NCI-H345 treated with DMSO at 0.1 percent for 48 hours (cell line): ENCODE results near the gene FBXL7.
"Not testable (repeated sequence)": the region's sequence is repeated elsewhere in the genome, so short reads cannot be mapped to it uniquely, and the experiment has no call there.

ENCODE experiments used
- DNase-seq: peaks from one replicate; lab custom pipeline; 2025; ENCODE audit not compliant: unreplicated experiment; lab: John Stamatoyannopoulos, UW

Gene FBXL7

GRCh38 chr5:15852949-15853348 is 353.0 kb downstream of the FBXL7 start:
- DNase-seq = no peak

GRCh38 chr5:15858326-15858725 is 358.3 kb downstream of the FBXL7 start:
- no peak for DNase-seq

DNA sequence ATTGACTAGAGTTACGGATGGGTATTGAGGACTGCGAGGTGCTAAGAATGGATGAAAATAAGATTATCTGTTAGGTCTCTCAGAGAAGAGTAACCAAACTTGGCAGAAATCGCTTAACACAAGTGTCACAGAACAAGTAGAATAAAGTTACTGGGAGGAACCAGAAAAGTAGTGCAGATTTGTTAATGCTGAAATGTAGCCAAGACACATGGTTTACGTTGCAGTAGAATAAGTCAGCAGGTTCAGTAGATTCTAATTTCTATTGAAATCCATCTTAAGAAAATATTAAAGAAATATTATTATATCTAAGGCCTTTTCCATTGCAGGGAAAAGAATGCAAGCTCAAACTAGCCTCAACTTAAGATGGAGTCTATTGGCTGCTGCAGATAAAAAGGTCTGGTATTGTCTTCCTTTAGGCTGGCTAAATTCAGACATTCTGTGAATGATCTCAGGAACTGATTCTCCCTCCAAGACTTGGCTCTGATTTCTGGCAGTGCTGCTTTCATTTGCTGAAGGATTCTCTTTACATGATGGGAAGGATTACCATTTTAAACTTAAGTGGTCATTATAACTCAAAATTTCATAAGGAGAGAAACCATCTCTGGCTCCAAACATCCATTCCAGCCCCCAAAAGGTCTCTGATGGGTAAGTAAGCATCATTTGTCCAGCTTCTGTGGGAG is 364.7 kb downstream of the FBXL7 start:
- no peak for DNase-seq

- not testable (repeated sequence) for DNase-seq
Observed at GRCh38 chr5:15872259-15872658, 372.3 kb downstream of the FBXL7 start.

DNA sequence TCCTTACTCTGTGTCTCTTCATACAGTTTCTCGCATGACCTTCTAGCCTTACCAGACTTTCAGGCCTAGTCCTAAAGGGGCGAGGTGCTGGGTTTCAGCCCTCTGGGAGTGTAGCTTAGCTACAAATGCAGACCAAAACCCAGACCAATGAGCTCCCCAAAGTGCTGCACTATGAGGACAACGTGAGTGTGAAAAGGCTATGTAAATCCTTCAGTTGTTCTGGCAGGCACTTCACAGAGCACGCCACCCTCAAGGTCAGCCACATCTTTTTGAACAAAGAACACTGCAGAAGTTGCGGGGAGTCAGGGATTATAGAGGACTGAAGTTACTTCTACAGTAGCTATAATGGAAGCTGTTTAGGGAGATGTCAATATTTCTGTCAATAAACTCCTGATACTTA is 377.9 kb downstream of the FBXL7 start:
- DNase-seq = no peak

DNA sequence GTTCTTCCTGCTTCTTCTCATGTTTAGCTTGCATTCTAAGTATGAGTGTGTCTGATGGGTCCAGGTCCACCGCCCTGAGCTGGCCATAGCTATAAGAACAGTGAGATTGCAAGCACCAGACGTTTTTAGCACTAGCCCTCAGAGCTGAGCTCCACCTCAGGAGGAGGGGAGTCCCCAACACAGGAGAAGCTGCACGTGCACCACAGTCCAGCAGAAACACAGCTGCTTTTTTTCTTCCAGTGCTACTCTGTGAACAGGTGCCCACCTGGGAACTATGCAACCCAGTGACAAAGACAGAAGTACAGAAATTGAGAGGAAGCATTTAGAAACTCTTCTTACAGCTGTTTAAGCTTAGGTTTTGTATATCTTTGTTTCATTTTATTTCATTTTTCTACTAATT is 380.2 kb downstream of the FBXL7 start:
- DNase-seq = no peak

- DNase-seq = no peak
Observed at GRCh38 chr5:15885156-15885555, 385.2 kb downstream of the FBXL7 start.

DNA sequence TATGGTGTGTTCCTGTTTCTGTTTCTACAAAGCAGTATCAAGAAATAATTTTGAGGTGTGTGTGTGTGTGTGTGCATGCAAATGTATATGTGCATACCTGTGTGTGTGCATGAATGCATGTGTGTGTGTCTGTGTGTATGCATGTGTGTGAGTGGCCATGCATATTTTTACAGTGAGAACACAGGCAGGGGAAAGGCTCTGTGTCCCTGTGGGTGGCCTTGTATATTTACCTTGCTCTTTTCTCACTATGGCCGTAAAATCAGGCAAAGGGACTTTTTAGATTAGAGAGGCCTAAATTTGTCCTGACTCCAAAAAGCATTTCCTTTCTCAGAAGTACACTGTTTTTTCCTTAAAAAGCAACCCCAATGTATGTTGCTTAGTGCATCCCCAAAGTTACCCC is 386.2 kb downstream of the FBXL7 start:
- DNase-seq = no peak

- DNase-seq = no peak
Observed at GRCh38 chr5:15887093-15887492, 387.1 kb downstream of the FBXL7 start.

DNA sequence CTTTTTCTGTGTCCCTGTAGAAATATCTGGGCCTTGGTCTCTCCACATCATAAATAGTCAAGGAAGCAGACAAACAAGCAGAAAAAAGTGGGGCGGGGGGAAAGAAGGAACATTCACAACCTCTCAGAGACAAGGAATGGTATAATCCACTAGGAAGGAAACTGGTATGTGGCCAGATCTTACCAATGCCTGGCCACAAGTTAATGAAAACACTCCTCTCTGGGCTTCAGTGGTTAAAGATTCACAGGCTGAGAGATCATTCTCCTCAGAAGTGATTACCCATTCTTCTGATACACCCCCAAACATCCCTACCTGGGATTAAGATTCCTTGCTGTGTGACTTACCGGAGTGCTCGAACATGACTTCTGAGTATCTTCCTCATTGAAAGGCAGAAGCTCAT is 389.0 kb downstream of the FBXL7 start:
- DNase-seq = no peak

DNA sequence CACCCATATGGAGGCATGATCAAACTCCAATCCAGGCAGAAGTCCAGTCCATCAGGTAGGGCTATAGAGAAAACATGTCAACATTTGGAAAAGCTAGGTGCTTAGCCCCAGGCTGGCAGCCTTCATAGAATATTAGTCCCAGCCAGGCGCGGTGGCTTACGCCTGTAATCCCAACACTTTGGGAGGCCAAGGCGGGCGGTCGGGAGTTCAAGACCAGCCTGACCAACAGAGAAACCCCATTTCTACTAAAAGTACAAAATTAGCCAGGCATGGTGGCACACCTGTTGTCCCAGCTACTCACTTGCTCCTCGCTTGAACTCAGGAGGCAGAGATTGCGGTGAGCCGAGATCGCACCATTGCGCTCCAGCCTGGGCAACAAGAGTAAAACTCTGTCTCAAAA is 393.9 kb downstream of the FBXL7 start:
- no peak for DNase-seq

- DNase-seq = no peak
Observed at GRCh38 chr5:15897656-15898055, 397.7 kb downstream of the FBXL7 start.

- no peak for DNase-seq
Observed at GRCh38 chr5:15898641-15899040, 398.7 kb downstream of the FBXL7 start.

DNA sequence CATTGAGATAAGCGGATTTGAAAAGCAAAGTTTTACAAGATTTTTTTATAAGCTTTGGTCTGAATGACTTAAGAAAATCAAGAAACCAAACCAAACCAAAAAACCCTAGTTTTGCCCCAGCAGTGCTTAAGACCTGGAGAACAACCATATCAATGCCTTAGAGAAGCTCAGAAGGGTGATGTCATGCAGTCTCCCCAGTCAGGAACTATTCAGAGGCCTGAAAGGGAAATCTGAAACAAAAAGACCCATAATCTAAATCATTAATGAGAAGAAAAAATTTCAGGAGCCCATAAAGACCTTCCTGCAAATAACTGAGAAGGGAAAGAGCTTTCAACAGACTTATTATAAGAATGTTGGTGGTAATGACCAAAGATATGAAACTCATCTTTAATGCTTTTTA is 399.5 kb downstream of the FBXL7 start:
- no peak for DNase-seq

GRCh38 chr5:15901151-15901550 is 401.2 kb downstream of the FBXL7 start:
- DNase-seq = no peak

DNA sequence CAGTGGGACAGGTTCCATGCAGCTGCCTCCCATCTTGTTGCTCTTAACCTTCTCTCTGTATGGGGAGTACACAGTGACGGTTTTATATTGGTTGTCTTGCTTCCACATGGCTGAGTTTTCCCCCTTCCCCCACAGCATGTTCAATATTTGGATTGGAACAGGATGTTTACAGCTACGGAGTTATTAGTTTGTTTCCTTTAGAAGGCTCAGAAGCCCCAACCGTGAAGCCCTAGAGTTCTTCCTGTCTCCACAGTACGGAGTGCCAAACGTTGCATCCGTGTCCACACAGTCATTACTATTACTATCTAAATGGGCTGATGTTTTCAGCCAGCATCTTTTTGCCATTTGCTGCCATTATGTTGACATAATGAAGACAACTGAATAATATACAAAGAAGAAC is 402.1 kb downstream of the FBXL7 start:
- DNase-seq = no peak

DNA sequence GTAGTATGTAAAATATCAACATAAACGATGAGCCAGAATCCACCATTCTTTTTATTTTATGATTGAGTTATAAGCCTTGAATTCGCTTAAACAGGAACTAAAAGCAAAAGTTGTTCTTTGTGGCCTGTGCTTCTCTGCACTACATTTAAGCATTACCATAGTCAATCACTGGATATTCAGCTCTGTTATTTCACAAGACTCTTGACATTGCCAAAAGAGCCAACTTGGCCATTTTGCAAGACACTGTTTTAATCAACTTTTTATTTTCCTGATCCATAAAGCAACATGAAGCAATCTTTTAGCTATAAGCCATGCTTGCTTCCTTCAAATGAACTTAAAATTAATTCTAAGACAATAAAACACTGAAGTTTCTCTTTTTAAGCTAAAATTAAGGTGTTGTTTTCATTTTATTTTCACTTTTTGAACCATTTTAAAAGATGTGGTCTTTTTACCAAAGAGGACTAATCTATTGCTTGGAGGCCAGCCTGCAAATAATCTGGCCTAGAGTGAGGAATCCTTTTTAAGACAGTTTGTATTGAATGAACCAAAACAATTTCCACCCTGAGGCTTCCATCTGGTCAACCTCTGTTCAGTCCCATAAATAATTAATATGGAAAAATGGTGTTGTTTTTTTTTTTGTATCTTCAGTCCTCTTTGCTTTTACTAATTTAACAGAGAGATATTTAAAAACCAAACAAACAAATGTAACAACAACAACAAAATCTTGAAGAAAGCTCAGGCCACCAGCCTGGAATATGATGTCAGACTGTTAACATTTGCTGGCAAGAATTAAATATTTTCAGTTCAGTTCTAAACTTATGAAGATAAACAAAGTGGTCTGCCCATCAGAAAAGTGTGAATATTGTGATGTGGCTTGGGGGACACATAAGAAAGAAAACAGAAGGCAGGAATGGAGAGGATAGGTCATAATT is 405.2 kb downstream of the FBXL7 start:
- no peak for DNase-seq

GRCh38 chr5:15914638-15915037 is 414.7 kb downstream of the FBXL7 start:
- DNase-seq = no peak

DNA sequence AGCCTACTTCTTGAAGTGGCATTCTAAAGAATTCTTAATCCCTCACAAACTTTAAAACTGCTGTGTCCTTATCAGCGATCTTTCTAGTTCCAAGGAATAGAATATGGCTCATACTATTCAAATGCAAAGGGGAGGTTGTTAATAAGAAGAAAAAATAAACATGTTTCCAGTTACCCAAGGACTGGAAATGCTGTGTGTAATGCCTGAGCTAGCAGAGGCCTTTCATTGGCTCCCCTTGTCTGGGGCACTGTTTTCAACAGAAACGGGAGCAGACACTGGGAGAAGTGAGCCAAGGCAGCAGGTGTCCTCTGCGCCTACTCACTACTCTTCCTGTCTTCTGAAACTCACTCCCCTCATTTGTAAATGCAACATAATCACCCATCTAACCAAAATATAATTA is 426.6 kb downstream of the FBXL7 start:
- no peak for DNase-seq

GRCh38 chr5:15927710-15928380 is 427.9 kb downstream of the FBXL7 start:
- no peak for DNase-seq

DNA sequence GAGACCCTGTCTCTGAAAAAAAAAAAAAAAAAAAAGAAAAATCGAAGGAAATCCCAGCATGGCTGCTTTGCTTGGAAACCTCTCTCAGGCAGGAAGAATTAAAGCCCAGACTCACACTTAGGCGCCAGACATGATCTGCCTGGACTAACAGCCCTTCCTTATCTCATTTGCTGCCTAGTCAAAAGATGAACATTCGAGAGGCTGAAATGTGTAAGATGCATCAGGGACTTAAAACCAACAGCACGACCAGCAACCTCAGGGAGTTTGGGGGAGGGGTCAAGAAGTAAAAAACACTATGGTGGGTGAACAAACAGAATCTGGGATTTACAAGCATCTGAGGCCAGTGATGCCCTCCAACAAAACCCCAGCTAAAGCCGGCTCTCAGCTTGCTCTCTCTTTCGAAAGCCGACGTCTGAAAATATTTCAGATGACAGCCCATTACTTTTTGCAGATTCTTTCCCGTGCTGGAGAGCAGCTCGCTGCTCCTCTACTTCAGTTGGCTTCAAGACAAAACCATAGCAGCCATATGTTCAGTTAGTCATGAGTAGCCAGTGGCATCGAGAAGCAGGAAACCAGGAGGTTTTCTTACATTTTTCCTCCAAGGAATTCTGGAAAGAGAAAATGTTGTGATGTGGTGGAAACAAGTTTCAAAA is 429.8 kb downstream of the FBXL7 start:
- no peak for DNase-seq
